Endothelial cell of umbilical vein (primary cell): Measurements from ENCODE around the gene B4GALT7.

Source experiments
- POLR2AphosphoS5 ChIP-seq: IDR thresholded peaks from 2 replicates; pipeline ENCODE4 v1.6.1; 2012; ENCODE audit warnings: low read depth, mild to moderate bottlenecking, control low read depth, low read length, moderate library complexity; ENCODE audit not compliant: insufficient read depth
- TF ChIP-seq, protein P1 (sequence below), 2 donors: IDR thresholded peaks; 1 replicate in 1 of 2; 2 replicates in 1 of 2; pipeline ENCODE4 v1.5.1; 2011; ENCODE audit warnings: low read length in 2 of 2, mild to moderate bottlenecking in 2 of 2, moderate library complexity in 2 of 2, control low read depth in 1 of 2, inconsistent platforms in 1 of 2, low read depth in 1 of 2; ENCODE audit not compliant: insufficient read depth in 1 of 2; ENCODE audit errors: extremely low read depth in 1 of 2

DNA sequence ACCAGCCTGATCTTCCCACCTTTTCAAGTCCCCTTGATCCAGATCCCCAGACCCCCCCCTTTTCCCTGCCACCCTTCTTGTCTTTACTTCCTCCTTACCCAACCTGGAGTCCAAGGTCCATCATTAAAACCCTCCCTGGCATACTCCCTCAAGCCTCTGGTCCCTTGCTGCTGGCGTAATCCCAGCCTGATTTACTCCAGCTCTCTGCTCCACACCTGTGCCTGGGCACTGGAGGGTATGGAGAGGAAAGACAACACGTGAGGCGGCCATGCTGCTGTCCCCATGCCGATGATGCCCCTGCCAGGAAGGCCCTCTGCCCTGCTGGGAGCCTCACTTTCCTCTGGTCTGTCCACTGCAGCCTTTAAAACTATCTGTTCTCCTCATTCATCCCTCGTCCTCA lies 5.1 kb downstream of the B4GALT7 start:
- TF ChIP-seq, protein P1, sequence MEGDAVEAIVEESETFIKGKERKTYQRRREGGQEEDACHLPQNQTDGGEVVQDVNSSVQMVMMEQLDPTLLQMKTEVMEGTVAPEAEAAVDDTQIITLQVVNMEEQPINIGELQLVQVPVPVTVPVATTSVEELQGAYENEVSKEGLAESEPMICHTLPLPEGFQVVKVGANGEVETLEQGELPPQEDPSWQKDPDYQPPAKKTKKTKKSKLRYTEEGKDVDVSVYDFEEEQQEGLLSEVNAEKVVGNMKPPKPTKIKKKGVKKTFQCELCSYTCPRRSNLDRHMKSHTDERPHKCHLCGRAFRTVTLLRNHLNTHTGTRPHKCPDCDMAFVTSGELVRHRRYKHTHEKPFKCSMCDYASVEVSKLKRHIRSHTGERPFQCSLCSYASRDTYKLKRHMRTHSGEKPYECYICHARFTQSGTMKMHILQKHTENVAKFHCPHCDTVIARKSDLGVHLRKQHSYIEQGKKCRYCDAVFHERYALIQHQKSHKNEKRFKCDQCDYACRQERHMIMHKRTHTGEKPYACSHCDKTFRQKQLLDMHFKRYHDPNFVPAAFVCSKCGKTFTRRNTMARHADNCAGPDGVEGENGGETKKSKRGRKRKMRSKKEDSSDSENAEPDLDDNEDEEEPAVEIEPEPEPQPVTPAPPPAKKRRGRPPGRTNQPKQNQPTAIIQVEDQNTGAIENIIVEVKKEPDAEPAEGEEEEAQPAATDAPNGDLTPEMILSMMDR (IDR thresholded peaks at IDR 0.05; ENCODE audit: extremely low read depth in 1 of 2, insufficient read depth in 1 of 2, low read depth in 1 of 2, low read length in 2 of 2) = no peak
- TF ChIP-seq POLR2AphosphoS5 = no peak
